GM10847 (cell line): Measurements from ENCODE around the gene CNTD1.

Experiments used
- POLR2A ChIP-seq: IDR thresholded peaks from 2 replicates; pipeline ENCODE4 v1.6.1; 2011; ENCODE audit not compliant: insufficient read length; ENCODE audit errors: extremely low read depth

The CNTD1 gene

GRCh38 chr17:42846594-42847280 lies 48.1 kb downstream of the CNTD1 start:
- no peak for TF ChIP-seq POLR2A

DNA sequence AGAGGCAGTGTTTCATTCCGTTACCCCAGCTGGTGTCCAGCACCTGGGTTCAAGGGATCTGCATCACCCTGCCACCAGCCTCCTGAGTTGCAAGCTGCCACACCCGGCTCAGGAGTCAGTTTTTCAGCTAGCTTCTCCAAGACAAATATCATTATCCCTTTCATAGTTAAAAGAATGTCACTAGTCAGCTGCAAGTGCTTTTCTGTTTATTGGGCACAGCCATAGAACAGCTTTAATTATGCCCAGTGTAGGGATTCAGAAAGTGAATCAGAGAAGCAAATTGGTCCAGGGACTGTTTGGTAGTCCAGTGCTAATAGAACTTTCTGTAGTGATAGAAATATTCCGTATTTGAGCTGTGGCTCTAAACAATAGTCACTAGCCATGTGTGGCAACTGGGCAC lies 49.4 kb downstream of the CNTD1 start:
- no peak for TF ChIP-seq POLR2A

GRCh38 chr17:42849031-42849430 lies 50.4 kb downstream of the CNTD1 start:
- no peak for TF ChIP-seq POLR2A

GRCh38 chr17:42849451-42850181 lies 51.0 kb downstream of the CNTD1 start:
- no peak for TF ChIP-seq POLR2A

- no peak for TF ChIP-seq POLR2A
These were observed 52.3 kb downstream of the CNTD1 start, which contains the start of gene AOC3 for GRCh38 chr17:42850954-42851353. Gene AOC3 (plus strand): TSS chr17:42851199. CDS start chr17:42851344, 145 bp downstream.

DNA sequence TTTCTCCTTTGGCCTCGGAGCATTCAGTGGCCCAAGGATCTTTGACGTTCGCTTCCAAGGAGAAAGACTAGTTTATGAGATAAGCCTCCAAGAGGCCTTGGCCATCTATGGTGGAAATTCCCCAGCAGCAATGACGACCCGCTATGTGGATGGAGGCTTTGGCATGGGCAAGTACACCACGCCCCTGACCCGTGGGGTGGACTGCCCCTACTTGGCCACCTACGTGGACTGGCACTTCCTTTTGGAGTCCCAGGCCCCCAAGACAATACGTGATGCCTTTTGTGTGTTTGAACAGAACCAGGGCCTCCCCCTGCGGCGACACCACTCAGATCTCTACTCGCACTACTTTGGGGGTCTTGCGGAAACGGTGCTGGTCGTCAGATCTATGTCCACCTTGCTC lies 53.7 kb downstream of the CNTD1 start:
- no peak for TF ChIP-seq POLR2A

DNA sequence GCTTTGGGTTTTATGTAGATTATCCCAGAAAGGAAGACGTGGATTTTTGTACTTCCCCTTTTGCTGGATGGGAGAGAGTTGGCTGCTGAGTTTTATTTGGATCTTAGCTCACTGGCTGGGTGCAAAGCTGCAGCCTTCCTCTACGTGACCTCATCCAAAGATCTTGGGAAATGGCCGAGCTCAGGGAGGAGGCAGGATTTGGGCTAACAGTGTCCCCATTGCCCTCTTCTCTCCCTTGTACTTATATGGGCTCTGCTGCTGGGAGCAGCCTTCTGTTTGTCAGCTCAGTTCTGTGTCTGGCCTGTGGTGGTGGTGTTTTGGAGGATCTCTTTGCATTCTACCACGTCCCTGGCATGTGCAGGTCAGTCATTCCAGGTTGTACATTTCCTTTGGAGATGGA lies 54.3 kb downstream of the CNTD1 start:
- TF ChIP-seq POLR2A, result no peak

GRCh38 chr17:42853597-42853967 lies 54.9 kb downstream of the CNTD1 start:
- no peak for TF ChIP-seq POLR2A

- no peak for TF ChIP-seq POLR2A
These were observed 55.5 kb downstream of the CNTD1 start for GRCh38 chr17:42853968-42854790.

DNA sequence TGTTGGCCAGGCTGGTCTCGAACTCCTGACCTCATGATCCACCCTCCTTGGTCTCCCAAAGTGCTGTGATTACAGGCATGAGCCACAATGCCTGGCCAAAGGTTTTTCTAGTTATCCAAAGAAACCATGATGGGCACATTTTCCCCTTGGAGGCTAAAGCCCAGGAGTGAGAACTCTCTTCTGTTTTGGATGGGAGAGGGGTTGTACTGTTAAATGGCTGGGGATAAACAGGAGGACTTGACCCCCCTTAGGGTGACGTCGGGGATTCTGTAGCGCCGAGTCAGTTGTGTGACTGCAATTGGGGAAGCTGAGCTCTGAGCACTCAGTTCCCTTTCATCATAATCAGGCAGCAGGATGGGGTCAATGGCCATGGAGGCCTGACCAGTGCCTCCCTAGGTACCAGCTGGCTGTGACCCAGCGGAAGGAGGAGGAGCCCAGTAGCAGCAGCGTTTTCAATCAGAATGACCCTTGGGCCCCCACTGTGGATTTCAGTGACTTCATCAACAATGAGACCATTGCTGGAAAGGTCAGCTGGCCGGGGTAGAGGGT lies 56.5 kb downstream of the CNTD1 start:
- TF ChIP-seq POLR2A, result no peak

DNA sequence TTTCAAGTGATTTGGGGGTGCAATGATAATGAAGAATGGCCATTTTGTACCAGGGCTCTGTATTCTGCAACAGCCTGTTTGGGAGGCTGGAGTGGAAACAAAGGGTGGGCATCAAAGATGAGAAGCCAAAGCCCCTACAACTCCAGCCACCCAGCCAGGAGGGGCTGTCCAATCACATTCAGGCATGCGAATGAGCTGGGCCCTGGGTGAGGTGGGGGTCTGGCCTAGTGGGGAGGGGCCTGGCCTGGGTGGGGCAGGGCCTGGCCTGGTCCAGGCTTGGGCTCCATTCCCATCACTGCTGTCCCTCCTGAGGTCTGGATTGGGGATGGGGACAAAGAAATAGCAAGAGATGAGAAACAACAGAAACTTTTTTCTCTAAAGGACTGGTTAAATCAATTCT lies 58.7 kb downstream of the CNTD1 start:
- TF ChIP-seq POLR2A, result no peak
